ENCODE measurements around the gene GRM5.

The GRM5 gene

GRCh38 chr11:88666364-88666763, 399.4 kb downstream of the GRM5 start:
- TF ChIP-seq CTCF (IDR thresholded peaks at IDR 0.05; ENCODE audit: low read length), result no peak
- no peaks in the 10 kb centered on the region for H3K4me1 ChIP-seq (ENCODE audit: insufficient read depth, low read length, severe bottlenecking)
- no peaks in the 10 kb centered on the region for H3K36me3 ChIP-seq (ENCODE audit: insufficient read depth, low read length)
- no peak overlapping the region for H3K27ac ChIP-seq (ENCODE audit: low read depth, low read length, poor library complexity, severe bottlenecking)
- H2AFZ ChIP-seq (ENCODE audit: low read length), result no peak overlapping the region
- no peaks in the 10 kb centered on the region for H3K9me3 ChIP-seq (ENCODE audit: low read length)
- H3K27me3 ChIP-seq (ENCODE audit: insufficient read depth, low read length), result no peaks in the 10 kb centered on the region
- H3F3A ChIP-seq (ENCODE audit: insufficient read depth, low read length), result no peaks in the 10 kb centered on the region
- no peaks in the 10 kb centered on the region for H4K20me1 ChIP-seq (ENCODE audit: insufficient read depth, low read length)
- no peak overlapping the region for H3K4me2 ChIP-seq (ENCODE audit: low read length)
- no peak overlapping the region for H3K9ac ChIP-seq (ENCODE audit: low read length)
- no peak overlapping the region for H3K4me3 ChIP-seq (ENCODE audit: low read depth, low read length, poor library complexity, severe bottlenecking)
- H3K9me2 ChIP-seq (ENCODE audit: low read depth, low read length), result no peaks in the 10 kb centered on the region
- no peaks in the 10 kb centered on the region for H3K79me2 ChIP-seq (ENCODE audit: insufficient read depth, low read length)

GRCh38 chr11:88657076-88657738, 408.6 kb downstream of the GRM5 start:
- Histone ChIP-seq H3K9me3 (ENCODE audit: low read length) (no peaks in the 10 kb centered on the region), H3K9ac (ENCODE audit: low read length) (no peak overlapping the region), H3K9me2 (ENCODE audit: low read depth, low read length) (no peaks in the 10 kb centered on the region), H3K27me3 (ENCODE audit: insufficient read depth, low read length) (no peaks in the 10 kb centered on the region), H2AFZ (ENCODE audit: low read length) (no peak overlapping the region), H3F3A (ENCODE audit: insufficient read depth, low read length) (no peaks in the 10 kb centered on the region), H3K79me2 (ENCODE audit: insufficient read depth, low read length) (no peaks in the 10 kb centered on the region), H3K4me3 (ENCODE audit: low read depth, low read length, poor library complexity, severe bottlenecking) (no peak overlapping the region), H3K27ac (ENCODE audit: low read depth, low read length, poor library complexity, severe bottlenecking) (no peak overlapping the region), H3K4me1 (ENCODE audit: insufficient read depth, low read length, severe bottlenecking) (no peaks in the 10 kb centered on the region), H3K4me2 (ENCODE audit: low read length) (no peak overlapping the region), H3K36me3 (ENCODE audit: insufficient read depth, low read length) (no peaks in the 10 kb centered on the region), H4K20me1 (ENCODE audit: insufficient read depth, low read length) (no peaks in the 10 kb centered on the region)
- no peak for TF ChIP-seq CTCF (IDR thresholded peaks at IDR 0.05; ENCODE audit: low read length)
- no peak for TF ChIP-seq EZH2 (IDR thresholded peaks at IDR 0.05; ENCODE audit: borderline replicate concordance, low read length)

- no peak overlapping the region for H3K4me2 ChIP-seq (ENCODE audit: low read length)
- no peak overlapping the region for H3K9ac ChIP-seq (ENCODE audit: low read length)
- no peak for TF ChIP-seq CTCF (IDR thresholded peaks at IDR 0.05; ENCODE audit: low read length)
- no peak for TF ChIP-seq EZH2 (IDR thresholded peaks at IDR 0.05; ENCODE audit: borderline replicate concordance, low read length)
- no peaks in the 10 kb centered on the region for H3K4me1 ChIP-seq (ENCODE audit: insufficient read depth, low read length, severe bottlenecking)
- H3K9me3 ChIP-seq (ENCODE audit: low read length), result no peaks in the 10 kb centered on the region
- no peaks in the 10 kb centered on the region for H3F3A ChIP-seq (ENCODE audit: insufficient read depth, low read length)
- no peak overlapping the region for H2AFZ ChIP-seq (ENCODE audit: low read length)
- H3K36me3 ChIP-seq (ENCODE audit: insufficient read depth, low read length), result no peaks in the 10 kb centered on the region
- no peak overlapping the region for H3K27ac ChIP-seq (ENCODE audit: low read depth, low read length, poor library complexity, severe bottlenecking)
- H3K27me3 ChIP-seq (ENCODE audit: insufficient read depth, low read length), result no peaks in the 10 kb centered on the region
- no peaks in the 10 kb centered on the region for H3K9me2 ChIP-seq (ENCODE audit: low read depth, low read length)
- no peak overlapping the region for H3K4me3 ChIP-seq (ENCODE audit: low read depth, low read length, poor library complexity, severe bottlenecking)
- no peaks in the 10 kb centered on the region for H3K79me2 ChIP-seq (ENCODE audit: insufficient read depth, low read length)
- no peaks in the 10 kb centered on the region for H4K20me1 ChIP-seq (ENCODE audit: insufficient read depth, low read length)
Observed at GRCh38 chr11:88656283-88656682, 409.5 kb downstream of the GRM5 start.
